Mesothelial cell of epicardium (in vitro differentiated cells): ENCODE results near the gene UVSSA. TPM values are rescaled to one million over a fixed set of nuclear protein-coding genes. Genes with fewer than 3 reads are reported as not detected.
A peak's percentile ranks its signal among the peaks of the same experiment; 100 is the strongest.

Source experiments
- DNase-seq, 2 experiments: peaks; one replicate each; pipeline ENCODE4 v3.0.0; 2021; ENCODE audit warnings: low spot score in 2 of 2; ENCODE audit not compliant: unreplicated experiment in 2 of 2
- H3K27ac Mint-ChIP-seq: 2 replicates; pipeline ENCODE4 v1.8.0; 2021; ENCODE audit warnings: mixed read lengths
- H3K27me3 Mint-ChIP-seq: 2 replicates; pipeline ENCODE4 v1.8.0; 2021; ENCODE audit warnings: low read depth, mixed read lengths
- H3K36me3 Mint-ChIP-seq: 2 replicates; pipeline ENCODE4 v1.8.0; 2021; ENCODE audit warnings: mixed read lengths
- H3K4me1 Mint-ChIP-seq: 2 replicates; pipeline ENCODE4 v1.8.0; 2021; ENCODE audit warnings: mixed read lengths
- H3K4me3 Mint-ChIP-seq: 2 replicates; pipeline ENCODE4 v1.8.0; 2021; ENCODE audit warnings: mild to moderate bottlenecking, moderate library complexity, mixed read lengths
- H3K9me3 Mint-ChIP-seq: 2 replicates; pipeline ENCODE4 v1.8.0; 2021; ENCODE audit warnings: mixed read lengths
- total RNA-seq: library from RNA; stranded (reverse); gene quantifications from 3 replicates; pipeline ENCODE4 v1.2.1, GENCODE V29; 2021
- TF ChIP-seq, protein P1 (sequence below): fragments of 200-600 bp; sonication (generic); IDR thresholded peaks from one replicate; pipeline ENCODE4 v1.5.0; 2021; ENCODE audit warnings: antibody characterized with exemption; ENCODE audit not compliant: unreplicated experiment

Gene UVSSA
- total RNA-seq, 1 donor from 2014 or later, result 62.9 TPM

DNA sequence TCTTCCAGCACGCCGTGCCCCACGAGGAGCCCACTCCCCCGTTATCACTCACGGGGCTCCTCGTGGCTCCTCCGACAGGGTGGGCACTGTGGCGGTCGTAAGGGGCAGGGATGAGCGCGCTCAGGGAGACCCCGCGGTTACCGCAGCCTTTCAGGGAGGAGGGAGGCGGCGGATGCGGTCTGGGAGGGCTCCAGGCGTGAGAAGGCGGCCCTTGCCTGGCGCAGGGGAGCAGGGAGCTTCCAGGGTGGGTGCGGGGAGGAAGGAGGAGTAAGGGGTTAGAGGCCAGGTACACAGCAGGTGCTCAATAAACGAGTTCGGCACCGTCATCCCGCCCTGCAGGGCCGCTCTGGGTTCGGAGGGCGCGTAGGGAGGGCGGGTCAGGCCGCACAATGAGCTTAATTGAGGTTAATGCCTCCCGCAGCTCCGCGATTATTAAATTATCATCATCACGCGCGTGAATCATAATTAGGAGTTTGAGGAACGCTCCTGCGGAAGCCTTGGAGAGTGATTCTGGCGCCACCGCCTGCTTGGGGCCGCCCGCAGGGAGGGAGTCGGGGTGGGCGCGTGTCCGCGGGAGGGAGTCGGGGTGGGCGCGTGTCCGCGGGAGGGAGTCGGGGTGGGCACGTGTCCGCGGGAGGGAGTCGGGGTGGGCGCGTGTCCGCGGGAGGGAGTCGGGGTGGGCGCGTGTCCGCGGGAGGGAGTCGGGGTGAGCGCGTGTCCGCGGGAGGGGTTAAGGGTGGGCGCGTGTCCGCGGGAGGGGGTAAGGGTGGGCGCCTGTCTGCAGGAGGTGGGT lies 66.9 kb downstream of the UVSSA start:
- no peaks in the 10 kb centered on the region for H3K9me3 Mint-ChIP-seq
- H3K4me3 Mint-ChIP-seq, result no peak overlapping the region
- no peaks in the 10 kb centered on the region for H3K36me3 Mint-ChIP-seq
- no peaks in the 10 kb centered on the region for H3K4me1 Mint-ChIP-seq
- TF ChIP-seq, protein P1, sequence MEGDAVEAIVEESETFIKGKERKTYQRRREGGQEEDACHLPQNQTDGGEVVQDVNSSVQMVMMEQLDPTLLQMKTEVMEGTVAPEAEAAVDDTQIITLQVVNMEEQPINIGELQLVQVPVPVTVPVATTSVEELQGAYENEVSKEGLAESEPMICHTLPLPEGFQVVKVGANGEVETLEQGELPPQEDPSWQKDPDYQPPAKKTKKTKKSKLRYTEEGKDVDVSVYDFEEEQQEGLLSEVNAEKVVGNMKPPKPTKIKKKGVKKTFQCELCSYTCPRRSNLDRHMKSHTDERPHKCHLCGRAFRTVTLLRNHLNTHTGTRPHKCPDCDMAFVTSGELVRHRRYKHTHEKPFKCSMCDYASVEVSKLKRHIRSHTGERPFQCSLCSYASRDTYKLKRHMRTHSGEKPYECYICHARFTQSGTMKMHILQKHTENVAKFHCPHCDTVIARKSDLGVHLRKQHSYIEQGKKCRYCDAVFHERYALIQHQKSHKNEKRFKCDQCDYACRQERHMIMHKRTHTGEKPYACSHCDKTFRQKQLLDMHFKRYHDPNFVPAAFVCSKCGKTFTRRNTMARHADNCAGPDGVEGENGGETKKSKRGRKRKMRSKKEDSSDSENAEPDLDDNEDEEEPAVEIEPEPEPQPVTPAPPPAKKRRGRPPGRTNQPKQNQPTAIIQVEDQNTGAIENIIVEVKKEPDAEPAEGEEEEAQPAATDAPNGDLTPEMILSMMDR, result no peak
- H3K27ac Mint-ChIP-seq, result no peak overlapping the region
- DNase-seq, result no peak
- H3K27me3 Mint-ChIP-seq, result peaks cover 91% of the 10 kb centered on the region

DNA sequence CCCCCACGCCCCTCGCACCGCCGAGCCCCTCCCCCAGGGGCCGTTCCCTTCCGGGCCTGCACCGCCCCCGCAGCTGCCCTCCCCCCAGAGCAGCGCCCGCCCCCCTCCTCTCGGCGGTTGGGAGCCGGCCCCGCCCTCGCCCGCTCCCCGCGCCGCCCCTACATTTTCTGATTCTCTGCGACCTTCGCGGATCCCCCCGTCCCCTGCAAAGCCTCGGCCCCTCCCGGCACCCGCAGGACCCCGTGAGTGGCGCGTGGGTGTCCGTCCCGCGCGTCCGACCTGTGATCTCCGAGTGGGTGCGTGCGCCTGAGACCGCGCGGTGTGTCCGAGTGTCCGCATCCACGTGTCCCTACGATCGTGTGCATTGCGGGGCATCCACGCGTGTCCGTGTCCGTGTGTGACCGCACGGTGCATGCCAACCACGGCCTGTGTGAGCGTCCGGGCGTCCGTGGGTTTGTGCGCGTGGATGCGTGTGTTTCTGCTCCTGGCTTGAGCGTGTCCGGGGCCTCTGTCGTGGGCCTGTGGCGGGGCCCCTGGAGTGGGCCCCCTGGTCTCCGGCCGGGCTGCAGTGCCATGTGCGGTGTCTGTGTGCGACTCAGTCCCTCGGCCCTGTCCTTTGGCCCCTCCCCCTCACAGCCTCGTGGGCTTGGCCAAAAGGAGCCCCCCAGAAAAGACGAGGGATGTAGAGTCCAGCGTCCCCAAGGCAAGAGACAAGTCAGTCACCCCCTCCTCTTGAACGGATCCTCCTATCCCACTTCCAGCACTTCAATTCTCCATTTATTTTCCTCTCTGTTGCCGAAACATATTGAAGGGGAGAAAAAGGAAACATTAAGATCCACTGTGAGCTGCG lies 68.0 kb downstream of the UVSSA start:
- H3K9me3 Mint-ChIP-seq, result no peaks in the 10 kb centered on the region
- no peaks in the 10 kb centered on the region for H3K4me1 Mint-ChIP-seq

DNA sequence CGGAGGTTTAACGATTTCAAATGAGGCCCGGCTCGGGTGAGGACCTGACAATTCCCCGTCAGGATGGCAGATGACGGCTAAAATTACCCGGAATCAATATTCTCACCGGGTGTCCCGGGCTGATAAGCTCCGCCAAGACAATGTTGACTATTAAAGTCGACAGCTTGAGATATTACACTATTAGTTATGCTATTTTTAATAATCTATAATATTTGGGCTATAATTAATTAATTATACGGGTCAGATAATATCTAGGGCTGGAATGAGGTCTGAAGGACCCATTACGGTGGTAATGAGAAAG lies 68.6 kb downstream of the UVSSA start:
- Mint-ChIP-seq H3K36me3 (no peaks in the 10 kb centered on the region), H3K9me3 (no peaks in the 10 kb centered on the region), H3K27me3 (peaks cover 89% of the 10 kb centered on the region), H3K27ac (no peak overlapping the region), H3K4me1 (no peaks in the 10 kb centered on the region), H3K4me3 (no peak overlapping the region)
- TF ChIP-seq, protein P1, result no peak
- peak in 1 of 2 experiments; percentile 27 for DNase-seq

More for the DNA sequence above, 68.0 kb downstream of the UVSSA start:
- Mint-ChIP-seq H3K27me3 (peaks cover 89% of the 10 kb centered on the region), H3K4me3 (no peak overlapping the region), H3K36me3 (no peaks in the 10 kb centered on the region), H3K27ac (no peak overlapping the region)
- TF ChIP-seq, protein P1, result no peak
- peak in 1 of 2 experiments; percentile 28 for DNase-seq

DNA sequence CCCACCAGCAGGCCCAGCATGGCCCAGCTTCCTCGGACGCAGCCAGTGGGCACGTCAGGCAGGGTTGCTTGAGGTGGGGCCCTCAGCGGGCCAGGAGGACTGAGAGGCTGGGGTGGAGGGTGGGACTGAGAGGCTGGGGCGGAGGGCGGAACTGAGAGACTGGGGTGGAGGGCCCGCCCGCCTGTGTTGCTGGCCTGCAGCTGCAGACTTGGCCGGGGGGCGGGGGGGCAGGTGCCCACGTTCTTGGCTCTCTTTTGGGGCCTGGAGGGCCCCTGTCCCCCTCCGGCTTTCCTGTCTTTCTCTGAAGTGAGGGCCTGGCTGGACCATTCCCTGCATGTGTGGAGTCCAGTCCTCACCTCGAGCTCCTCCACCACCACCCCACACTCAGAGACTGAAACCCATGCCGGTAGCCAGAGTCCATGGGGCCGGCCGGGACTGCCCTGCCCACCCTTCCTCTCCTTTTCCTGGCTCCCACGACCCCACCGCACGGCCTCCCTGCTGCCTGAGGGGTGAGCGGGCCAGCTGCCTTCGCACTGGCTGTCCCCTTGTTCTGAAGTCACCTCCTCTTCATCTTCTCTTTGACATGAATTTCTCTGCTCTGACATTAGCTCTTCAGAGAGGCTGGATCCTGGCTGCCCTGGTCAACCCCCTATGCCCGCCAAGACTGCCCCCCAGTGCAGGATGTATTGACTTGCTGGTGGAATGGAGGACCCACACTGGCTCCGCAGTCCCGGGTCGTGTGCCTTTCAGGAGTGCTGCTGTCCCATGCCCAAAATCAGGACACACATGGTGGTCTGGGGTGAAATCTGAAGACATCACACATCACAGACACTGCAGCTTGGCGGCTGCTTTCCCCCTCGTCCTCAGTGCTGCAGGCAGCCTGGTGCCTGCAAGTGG lies 69.3 kb downstream of the UVSSA start:
- H3K27me3 Mint-ChIP-seq, result peaks cover 88% of the 10 kb centered on the region
- no peak overlapping the region for H3K27ac Mint-ChIP-seq
- H3K36me3 Mint-ChIP-seq, result no peaks in the 10 kb centered on the region
- H3K4me3 Mint-ChIP-seq, result no peak overlapping the region
- H3K9me3 Mint-ChIP-seq, result no peaks in the 10 kb centered on the region
- TF ChIP-seq, protein P1, result no peak
- H3K4me1 Mint-ChIP-seq, result no peaks in the 10 kb centered on the region
- DNase-seq, result peak in 1 of 2 experiments; percentile 31

DNA sequence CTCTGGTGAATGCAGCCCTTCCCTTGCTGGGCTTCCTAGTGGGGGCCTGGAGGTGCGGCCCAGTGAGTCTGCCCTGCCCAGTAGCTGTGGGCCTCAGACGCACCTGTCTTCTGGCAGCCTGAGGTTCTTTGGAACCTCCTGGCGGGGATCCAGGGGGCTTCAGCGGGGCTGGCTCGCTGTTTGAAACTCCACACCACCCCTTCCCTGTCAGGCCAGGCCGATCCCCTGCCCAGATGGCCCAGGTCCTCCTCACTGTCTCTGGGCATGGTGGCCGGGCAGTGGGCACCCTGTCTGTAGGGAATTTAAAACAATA lies 69.9 kb downstream of the UVSSA start:
- Mint-ChIP-seq H3K9me3 (no peaks in the 10 kb centered on the region), H3K27ac (no peak overlapping the region), H3K4me1 (no peaks in the 10 kb centered on the region), H3K36me3 (no peaks in the 10 kb centered on the region), H3K27me3 (peaks cover 86% of the 10 kb centered on the region), H3K4me3 (no peak overlapping the region)
- TF ChIP-seq, protein P1, result no peak
- DNase-seq, result peak in 1 of 2 experiments; percentile 35
